Left kidney (tissue), 2 donors: Measurements from ENCODE around the gene CCDC6. TPM values are rescaled to one million over a fixed set of nuclear protein-coding genes. Genes with fewer than 3 reads are reported as not detected.
"Not testable (repeated sequence)": the region's sequence is repeated elsewhere in the genome, so short reads cannot be mapped to it uniquely, and the experiment has no call there.

Source experiments
- DNase-seq: peaks from one replicate; pipeline ENCODE4 v3.0.0-alpha.2; 2013
- polyA plus RNA-seq: library from polyadenylated mRNA; unstranded; fragments of 120-200 nt; gene quantifications from one replicate; pipeline ENCODE4 v1.2.1, GENCODE V29; 2013; ENCODE audit not compliant: insufficient read length

CCDC6 gene
- polyA plus RNA-seq, 1 donor, result 48.2 TPM

DNA sequence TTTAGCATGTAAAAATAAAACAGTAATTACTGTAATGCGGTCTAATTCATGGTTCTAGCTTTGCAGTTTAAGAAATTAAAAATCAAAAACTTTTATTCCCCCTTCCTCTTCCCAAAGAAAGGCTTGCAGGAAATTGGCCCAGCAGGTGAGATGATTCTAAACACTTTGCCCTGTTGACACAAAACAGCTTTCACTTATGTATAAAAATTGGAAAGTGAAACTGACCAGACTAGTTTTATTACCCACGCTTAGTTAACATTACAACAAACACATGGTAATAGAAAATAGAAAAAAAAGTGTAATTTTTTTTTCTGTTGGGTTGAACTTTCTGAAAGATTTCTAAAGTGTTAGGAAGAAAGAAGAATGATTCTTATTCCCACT, 1.2 kb upstream of the CCDC6 start:
- no peak for DNase-seq

GRCh38 chr10:59905731-59906416, 482 bp downstream of the CCDC6 start:
- DNase-seq, result no peak

DNA sequence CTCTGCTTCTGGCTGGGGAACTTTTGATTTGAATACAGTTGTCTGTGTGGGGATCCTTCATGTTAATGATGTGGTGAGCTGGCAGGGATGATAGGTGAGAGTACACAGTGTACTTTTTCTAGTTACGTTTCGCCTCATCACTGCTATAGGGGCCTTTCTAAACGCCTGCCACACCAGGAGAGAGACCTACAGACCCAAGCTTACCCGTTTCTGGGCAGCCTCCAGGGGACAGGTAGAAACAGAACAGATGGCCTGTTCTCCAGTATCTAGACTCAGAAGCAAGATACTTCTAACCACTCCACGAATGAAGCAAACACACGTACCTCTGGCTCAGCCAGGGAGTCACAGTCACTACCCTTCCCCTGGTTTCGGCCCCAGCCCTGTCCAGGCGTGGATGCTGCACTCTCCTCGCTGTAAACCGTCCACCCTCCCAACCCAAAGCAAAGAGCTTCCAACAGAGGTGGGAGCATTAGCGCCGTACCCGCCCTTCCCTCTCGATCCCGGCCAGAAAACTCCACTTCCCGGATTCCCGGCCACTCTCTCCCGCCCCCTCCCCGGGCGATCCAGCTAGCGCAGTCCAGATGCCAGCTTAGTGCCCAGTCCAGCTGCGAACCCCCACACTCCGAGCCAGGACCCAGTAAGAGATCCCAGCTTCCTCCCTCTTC, 1.2 kb downstream of the CCDC6 start:
- peak; percentile 28 for DNase-seq

DNA sequence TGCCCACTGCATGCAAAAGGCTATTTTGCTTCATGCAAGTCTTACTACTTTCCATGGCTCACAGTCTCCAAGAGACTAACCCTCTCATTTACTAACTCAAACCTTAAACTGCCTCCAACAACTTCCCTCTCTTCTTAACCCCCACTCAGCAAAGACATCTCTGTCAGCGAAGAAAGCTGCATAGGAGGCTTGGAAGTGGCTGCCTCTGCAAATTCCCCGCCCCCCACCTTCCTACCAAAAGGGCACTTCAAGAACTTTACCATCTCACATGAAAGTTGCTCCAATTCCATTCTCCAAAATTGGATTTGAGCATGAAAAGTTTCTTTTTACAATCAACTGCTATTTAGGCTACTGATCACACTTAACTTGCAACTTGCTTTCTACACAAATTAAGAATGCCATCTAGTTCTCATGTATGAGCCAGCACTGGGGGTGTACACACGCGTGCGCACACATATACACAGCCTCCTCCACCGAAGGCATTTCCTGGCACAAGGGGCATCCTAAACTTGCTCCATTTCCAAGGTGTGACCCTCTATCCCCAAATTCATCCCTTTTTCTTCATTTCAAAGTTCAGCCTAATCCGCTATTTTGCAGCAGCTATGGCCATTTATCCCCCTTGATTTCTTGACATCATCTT, 1.8 kb downstream of the CCDC6 start:
- no peak for DNase-seq

GRCh38 chr10:59903871-59904270, 2.5 kb downstream of the CCDC6 start:
- DNase-seq, result no peak

- DNase-seq, result no peak
These were observed 4.3 kb downstream of the CCDC6 start for GRCh38 chr10:59902016-59902415.

DNA sequence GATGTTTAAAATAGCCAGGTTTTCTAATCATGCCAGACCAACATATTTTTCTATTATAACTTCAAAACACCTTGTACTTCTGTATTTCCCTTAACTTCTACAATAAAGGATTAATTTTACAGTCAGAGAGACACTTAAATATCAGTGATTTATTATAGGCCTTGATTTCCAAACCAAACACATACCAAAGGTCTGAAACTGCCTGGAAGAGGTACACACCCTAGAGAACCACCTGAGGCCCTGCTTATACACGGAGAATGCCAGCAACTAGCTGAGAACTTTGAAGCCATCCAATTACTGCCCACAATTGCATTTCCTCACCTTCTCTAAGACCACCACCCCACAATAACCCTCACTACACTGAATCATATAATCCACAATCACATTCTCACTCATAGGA, 4.9 kb downstream of the CCDC6 start:
- DNase-seq, result no peak

- DNase-seq, result no peak
These were observed 6.2 kb downstream of the CCDC6 start for GRCh38 chr10:59900048-59900727.

- no peak for DNase-seq
These were observed 8.1 kb downstream of the CCDC6 start for GRCh38 chr10:59898125-59898835.

GRCh38 chr10:59896191-59896590, 10.2 kb downstream of the CCDC6 start:
- no peak for DNase-seq

DNA sequence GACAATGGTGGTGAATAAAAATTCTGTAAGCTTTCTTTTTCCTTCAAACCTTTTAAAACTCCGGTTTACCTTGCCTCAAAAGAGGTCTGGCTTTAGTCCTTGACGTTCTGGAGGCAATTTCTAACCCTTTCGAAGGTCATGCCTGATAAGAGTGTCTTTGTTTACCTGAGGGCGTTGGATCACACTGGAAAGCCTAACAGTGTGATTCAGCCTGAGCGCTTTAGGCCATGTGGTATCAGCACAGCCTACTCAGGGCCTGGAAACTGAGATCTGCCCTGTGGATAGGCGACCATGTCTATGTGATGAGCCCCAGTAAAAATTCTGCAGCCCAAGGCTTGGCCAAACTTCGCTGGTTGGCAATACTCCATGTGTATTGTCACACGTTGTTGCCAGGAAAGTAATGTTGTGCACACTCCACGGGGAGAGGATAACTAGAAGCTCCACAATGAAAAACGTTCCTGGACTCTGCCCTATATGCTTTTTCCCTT, 10.7 kb downstream of the CCDC6 start:
- no peak for DNase-seq

DNA sequence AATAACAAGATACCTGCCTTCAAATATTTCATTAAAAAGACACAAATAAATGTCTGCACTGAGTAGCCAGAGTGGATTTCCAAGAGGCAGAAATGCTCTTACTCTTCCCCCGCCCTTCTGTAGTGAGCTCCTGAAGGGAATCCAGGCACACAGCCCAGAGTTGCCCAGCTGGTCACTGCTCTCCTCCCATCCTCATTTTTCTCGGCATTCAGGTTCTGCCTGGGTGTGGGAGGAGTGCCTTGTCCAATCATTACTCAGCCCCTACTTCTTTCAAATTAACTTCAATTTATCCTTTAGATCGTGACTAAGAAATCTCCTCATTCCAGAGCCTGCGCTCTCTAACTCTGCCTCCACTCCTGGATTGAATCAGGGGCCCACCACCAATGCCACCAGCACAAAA, 12.2 kb downstream of the CCDC6 start:
- DNase-seq, result no peak

GRCh38 chr10:59892697-59893096, 13.7 kb downstream of the CCDC6 start:
- DNase-seq, result no peak

GRCh38 chr10:59891936-59892335, 14.4 kb downstream of the CCDC6 start:
- DNase-seq, result no peak

- no peak for DNase-seq
These were observed 15.0 kb downstream of the CCDC6 start for GRCh38 chr10:59891349-59891748.

- no peak for DNase-seq
These were observed 17.4 kb downstream of the CCDC6 start for GRCh38 chr10:59888781-59889435.

DNA sequence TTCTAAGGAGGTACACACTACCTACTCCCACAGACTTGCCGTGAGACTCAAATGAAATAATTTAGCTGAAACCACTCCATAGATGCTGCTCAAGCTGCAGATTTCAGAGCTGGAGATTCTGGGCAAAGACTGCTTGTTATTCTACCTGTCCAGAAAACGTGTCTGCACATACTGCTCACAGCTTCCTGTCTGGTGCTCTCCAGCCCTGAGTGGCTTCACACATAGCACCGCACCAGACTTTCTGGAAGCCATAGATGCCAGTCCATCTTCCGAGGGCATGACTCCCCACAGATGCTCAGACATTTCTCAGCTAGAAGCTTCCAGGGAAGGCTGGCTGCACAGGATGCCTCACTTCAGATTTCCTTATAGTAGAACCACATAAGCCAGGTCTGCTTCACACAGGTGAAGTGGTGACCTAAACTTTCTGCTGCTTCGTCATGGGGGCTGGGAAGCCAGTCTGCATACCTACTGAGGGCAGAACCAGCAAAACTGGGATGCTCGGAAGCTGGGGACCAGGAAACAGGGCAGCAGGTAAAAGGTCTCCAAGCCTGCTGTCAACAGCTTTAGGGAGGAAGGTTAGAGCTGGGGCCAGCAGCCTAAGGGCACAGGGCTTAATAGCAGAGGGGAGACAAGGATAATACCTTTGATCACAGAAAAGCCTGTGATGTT, 18.2 kb downstream of the CCDC6 start:
- no peak for DNase-seq

- DNase-seq, result no peak
These were observed 19.4 kb downstream of the CCDC6 start for GRCh38 chr10:59887006-59887405.

DNA sequence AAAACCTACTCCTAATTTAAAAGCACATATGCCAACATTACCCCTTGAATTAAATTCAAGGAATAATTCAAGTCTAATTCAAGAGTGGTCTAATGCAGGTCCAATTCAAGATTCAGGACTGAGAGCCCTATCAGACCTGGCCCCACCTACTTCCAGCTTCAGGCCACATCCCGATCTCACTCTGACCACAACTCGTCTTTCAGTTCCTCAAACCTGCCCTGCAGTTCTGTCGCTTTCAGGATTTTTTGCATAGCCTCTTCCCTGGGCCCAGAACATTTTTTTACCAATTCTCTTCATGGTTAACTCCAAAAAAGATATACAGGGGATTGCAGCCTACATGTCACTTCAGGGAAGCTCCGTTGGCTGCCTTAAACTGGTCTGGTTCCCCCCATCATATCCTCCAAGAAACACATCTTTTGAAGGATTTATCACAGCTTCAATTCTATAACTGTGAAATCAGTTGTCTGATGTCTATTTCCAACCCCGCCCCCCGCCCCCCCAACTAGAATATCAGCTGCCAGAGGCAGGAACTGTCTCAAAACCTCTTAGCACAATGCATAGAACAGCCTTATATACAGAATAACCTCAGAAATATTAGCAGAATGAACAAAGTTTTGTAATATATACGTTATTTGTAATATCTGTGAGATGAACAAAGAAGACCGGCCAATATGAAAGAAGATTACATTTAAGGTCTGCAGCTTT, 20.8 kb downstream of the CCDC6 start:
- no peak for DNase-seq

DNA sequence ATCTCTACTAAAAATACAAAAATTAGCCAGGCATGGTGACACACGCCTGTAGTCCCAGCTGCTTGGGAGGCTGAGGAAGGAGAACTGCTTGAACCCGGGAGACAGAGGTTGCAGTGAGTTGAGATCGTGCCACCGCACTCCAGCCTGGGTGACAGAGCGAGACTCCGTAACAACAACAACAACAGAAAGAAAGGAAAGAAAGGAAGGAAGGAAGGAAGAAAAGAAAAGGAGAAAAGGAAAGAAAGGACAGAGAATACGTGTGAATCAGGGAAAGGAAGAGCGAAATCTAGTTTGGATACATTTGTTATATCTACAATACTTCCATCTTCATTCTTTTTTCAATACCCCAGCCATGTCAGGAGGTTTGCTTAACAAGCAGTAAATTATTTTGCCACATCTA, 21.5 kb downstream of the CCDC6 start:
- not testable (repeated sequence) for DNase-seq
